ENCODE measurements around the gene SPRED3. TPM values are rescaled to one million over a fixed set of nuclear protein-coding genes. Genes with fewer than 3 reads are reported as not detected.

The SPRED3 gene
- total RNA-seq, 2 donors from 2014 or later = 5.3 to 10.0 TPM

DNA sequence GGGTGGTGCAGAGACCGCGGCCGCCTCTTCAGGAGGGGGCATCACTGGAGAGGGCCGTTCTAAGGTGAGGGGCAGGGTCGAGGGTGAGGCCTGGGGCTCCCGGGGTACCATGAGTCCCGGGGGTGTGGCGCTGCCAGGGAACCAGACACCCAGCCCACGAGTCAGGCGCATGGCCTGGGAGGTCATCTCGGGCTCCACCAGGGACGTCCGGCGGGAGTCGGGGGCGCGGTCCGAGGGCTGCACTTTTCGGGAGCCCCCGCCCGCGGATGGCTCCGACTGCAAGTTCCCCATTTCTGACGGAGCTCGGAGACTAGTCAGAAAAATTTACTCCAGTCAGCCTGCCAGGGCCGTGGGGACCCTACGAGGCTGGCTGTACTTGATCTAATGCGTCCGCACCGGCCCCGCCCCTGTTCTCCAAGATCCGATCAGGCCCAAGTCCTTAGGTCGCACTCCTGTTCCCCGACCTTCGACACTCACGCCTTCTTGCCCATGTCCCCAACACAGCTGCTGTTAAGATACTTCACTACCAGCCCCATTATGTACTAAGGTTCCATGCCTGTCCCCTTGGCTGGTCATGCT is 1.4 kb upstream of the SPRED3 start:
- peak overlapping the region; percentile 80 for H3K27ac Mint-ChIP-seq
- peak overlapping the region; percentile 77 for H3K4me3 Mint-ChIP-seq
- H3K9me3 Mint-ChIP-seq = no peaks in the 10 kb centered on the region
- peaks cover 26% of the 10 kb centered on the region for H3K36me3 Mint-ChIP-seq (ENCODE audit: low read depth)
- Histone ChIP-seq H3K4me1 (ENCODE audit: control insufficient read depth, insufficient read depth, low read length) (peaks cover 2% of the 10 kb centered on the region), H3K9me3 (ENCODE audit: control insufficient read depth, low read length) (no peaks in the 10 kb centered on the region), H3K27me3 (ENCODE audit: control insufficient read depth, insufficient read depth, low read length, poor library complexity, severe bottlenecking) (no peaks in the 10 kb centered on the region), H3K9ac (ENCODE audit: extremely low read depth, low read length, poor library complexity, severe bottlenecking) (no peak overlapping the region), H3K36me3 (ENCODE audit: control insufficient read depth, insufficient read depth, low read length) (peaks cover 18% of the 10 kb centered on the region), H3K4me3 (ENCODE audit: low read length) (peak overlapping the region; percentile 88), H3K27ac (ENCODE audit: low read depth, low read length) (no peak overlapping the region)
- WGBS, 2 experiments (ENCODE audit: insufficient coverage in 1 of 2, insufficient read length in 1 of 2) = 51 to 52% methylated on average over 24 to 36 of the region's 36 CpGs
- peaks cover 8% of the 10 kb centered on the region for H3K4me1 Mint-ChIP-seq
- DNase-seq = no peak
- no peak for TF ChIP-seq CTCF (conservative IDR thresholded peaks at IDR 0.05)
- H3K27me3 Mint-ChIP-seq (ENCODE audit: insufficient read depth) = peaks cover 35% of the 10 kb centered on the region

GRCh38 chr19:38387550-38388348 is 748 bp upstream of the SPRED3 start, which contains the start of gene GGN:
TSS of gene GGN (minus strand) at chr19:38388034. CDS start at chr19:38387261, 773 bp downstream.
- Mint-ChIP-seq H3K9me3 (no peaks in the 10 kb centered on the region), H3K36me3 (ENCODE audit: low read depth) (peaks cover 23% of the 10 kb centered on the region), H3K27me3 (ENCODE audit: insufficient read depth) (peaks cover 35% of the 10 kb centered on the region), H3K4me3 (peak within 1 kb of the TSS; percentile 77), H3K4me1 (peaks cover 8% of the 10 kb centered on the region), H3K27ac (peak within 1 kb of the TSS; percentile 94)
- no peak for TF ChIP-seq CTCF (conservative IDR thresholded peaks at IDR 0.05)
- Histone ChIP-seq H3K27ac (ENCODE audit: low read depth, low read length) (peak within 1 kb of the TSS; percentile 78), H3K36me3 (ENCODE audit: control insufficient read depth, insufficient read depth, low read length) (peaks cover 13% of the 10 kb centered on the region), H3K27me3 (ENCODE audit: control insufficient read depth, insufficient read depth, low read length, poor library complexity, severe bottlenecking) (no peaks in the 10 kb centered on the region), H3K4me1 (ENCODE audit: control insufficient read depth, insufficient read depth, low read length) (peaks cover 2% of the 10 kb centered on the region), H3K4me3 (ENCODE audit: low read length) (peak within 1 kb of the TSS; percentile 94), H3K9ac (ENCODE audit: extremely low read depth, low read length, poor library complexity, severe bottlenecking) (peak within 1 kb of the TSS; percentile 69), H3K9me3 (ENCODE audit: control insufficient read depth, low read length) (no peaks in the 10 kb centered on the region)
- 2 to 4% methylated on average over 18 to 51 of the region's 51 CpGs for WGBS, 2 experiments (ENCODE audit: insufficient coverage in 1 of 2, insufficient read length in 1 of 2)
- DNase-seq = peak; percentile 99

- WGBS, 2 experiments (ENCODE audit: insufficient coverage in 1 of 2, insufficient read length in 1 of 2) = 0 to 7% methylated on average over 8 to 26 of the region's 28 CpGs
- no peak for TF ChIP-seq CTCF (conservative IDR thresholded peaks at IDR 0.05)
Observed at GRCh38 chr19:38389101-38389925, 816 bp downstream of the SPRED3 start.

More at GRCh38 chr19:38389101-38389925, 816 bp downstream of the SPRED3 start:
- peaks cover 11% of the 10 kb centered on the region for H3K4me1 Mint-ChIP-seq
- Histone ChIP-seq H3K9ac (ENCODE audit: extremely low read depth, low read length, poor library complexity, severe bottlenecking) (peak overlapping the region; percentile 69), H3K27me3 (ENCODE audit: control insufficient read depth, insufficient read depth, low read length, poor library complexity, severe bottlenecking) (no peaks in the 10 kb centered on the region), H3K36me3 (ENCODE audit: control insufficient read depth, insufficient read depth, low read length) (no peaks in the 10 kb centered on the region), H3K9me3 (ENCODE audit: control insufficient read depth, low read length) (no peaks in the 10 kb centered on the region), H3K4me3 (ENCODE audit: low read length) (peak overlapping the region; percentile 94), H3K4me1 (ENCODE audit: control insufficient read depth, insufficient read depth, low read length) (peaks cover 2% of the 10 kb centered on the region), H3K27ac (ENCODE audit: low read depth, low read length) (peak overlapping the region; percentile 63)
- H3K9me3 Mint-ChIP-seq = no peaks in the 10 kb centered on the region
- peak overlapping the region; percentile 80 for H3K27ac Mint-ChIP-seq
- H3K4me3 Mint-ChIP-seq = peak overlapping the region; percentile 77
- H3K36me3 Mint-ChIP-seq (ENCODE audit: low read depth) = peaks cover 12% of the 10 kb centered on the region
- peak; percentile 82 for DNase-seq
- H3K27me3 Mint-ChIP-seq (ENCODE audit: insufficient read depth) = peaks cover 36% of the 10 kb centered on the region
